Fibroblast of lung (primary cell): ENCODE results near the gene C5orf15. TPM values are rescaled to one million over a fixed set of nuclear protein-coding genes. Genes with fewer than 3 reads are reported as not detected.

Source experiments
- DNase-seq, 2 donors: peaks; one replicate each; pipeline versions ENCODE4 v3.0.0 to v3.0.0-alpha.2; 2010; ENCODE audit warnings: low read depth in 2 of 2
- H2AFZ ChIP-seq: 2 replicates; pipeline ENCODE4 v1.5.1; 2012; ENCODE audit warnings: low read length, control low read depth, inconsistent platforms
- H3K27ac ChIP-seq: 2 replicates; pipeline ENCODE4 v1.5.1; 2011; ENCODE audit warnings: low read length, control low read depth; ENCODE audit not compliant: insufficient read depth
- H3K27me3 ChIP-seq: 2 replicates; pipeline ENCODE4 v1.5.1; 2011; ENCODE audit warnings: mild to moderate bottlenecking, low read length; ENCODE audit not compliant: control insufficient read depth, insufficient read depth
- H3K36me3 ChIP-seq: 2 replicates; pipeline ENCODE4 v1.5.1; 2011; ENCODE audit warnings: low read length; ENCODE audit not compliant: control insufficient read depth, insufficient read depth
- H3K4me1 ChIP-seq: 2 replicates; pipeline ENCODE4 v1.5.1; 2011; ENCODE audit warnings: low read length; ENCODE audit not compliant: control insufficient read depth, insufficient read depth; ENCODE audit errors: extremely low read depth
- H3K4me2 ChIP-seq: 2 replicates; pipeline ENCODE4 v1.5.1; 2011; ENCODE audit warnings: low read length, control low read depth; ENCODE audit not compliant: insufficient read depth; ENCODE audit errors: extremely low read depth
- H3K4me3 ChIP-seq, 4 experiments: fragments of 200-600 bp in 1 of 4; sonication (generic) in 1 of 4; replicated peaks in 1 of 4; 2 replicates each; pipeline ENCODE4 v1.5.1; 2011 to 2016; ENCODE audit warnings: low read length in 4 of 4, low read depth in 3 of 4, mild to moderate bottlenecking in 3 of 4, control low read depth in 2 of 4, inconsistent platforms in 1 of 4, mixed read lengths in 1 of 4; ENCODE audit not compliant: insufficient read depth in 1 of 4; ENCODE audit errors: control extremely low read depth in 1 of 4
- H3K79me2 ChIP-seq: 2 replicates; pipeline ENCODE4 v1.5.1; 2012; ENCODE audit warnings: mild to moderate bottlenecking, low read length, inconsistent platforms; ENCODE audit not compliant: control insufficient read depth, insufficient read depth
- H3K9ac ChIP-seq: 2 replicates; pipeline ENCODE4 v1.5.1; 2011; ENCODE audit warnings: mild to moderate bottlenecking, low read length, control low read depth; ENCODE audit not compliant: insufficient read depth
- H3K9me3 ChIP-seq: 2 replicates; pipeline ENCODE4 v1.5.1; 2012; ENCODE audit warnings: low read depth, low read length; ENCODE audit not compliant: control insufficient read depth, insufficient read depth
- H4K20me1 ChIP-seq: 2 replicates; pipeline ENCODE4 v1.5.1; 2011; ENCODE audit warnings: low read length; ENCODE audit not compliant: control insufficient read depth, insufficient read depth; ENCODE audit errors: extremely low read depth
- EZH2 ChIP-seq: IDR thresholded peaks from 2 replicates; pipeline ENCODE4 v1.5.1; 2012; ENCODE audit warnings: low read length, control low read depth, mild to moderate bottlenecking; ENCODE audit errors: missing control alignments
- polyA plus RNA-seq, 2 donors: library from polyadenylated mRNA; depleted of rRNA in 1 of 2; stranded (reverse) in 1 of 2; unstranded in 1 of 2; fragments of >200 nt; gene quantifications; 2 replicates each; pipeline ENCODE4 v1.2.1, GENCODE V29; 2011 to 2012; ENCODE audit warnings: missing spikeins in 1 of 2
- total RNA-seq: library from RNA; depleted of rRNA; stranded (reverse); fragments of >200 nt; gene quantifications from 2 replicates; pipeline ENCODE4 v1.2.1, GENCODE V29; 2014
- TF ChIP-seq, protein P1 (sequence below), 2 donors: IDR thresholded peaks in 1 of 2; conservative IDR thresholded peaks in 1 of 2; 1 replicate in 1 of 2; 2 replicates in 1 of 2; pipeline ENCODE4 v1.5.1; 2011 to 2012; ENCODE audit warnings: low read length in 2 of 2, control low read depth in 1 of 2, inconsistent platforms in 1 of 2, low read depth in 1 of 2, mild to moderate bottlenecking in 1 of 2

The C5orf15 gene
- total and polyA plus RNA-seq, 2 donors (not counting 1 experiment from before 2014, with no cell fraction given), result 43.1 to 111 TPM

DNA sequence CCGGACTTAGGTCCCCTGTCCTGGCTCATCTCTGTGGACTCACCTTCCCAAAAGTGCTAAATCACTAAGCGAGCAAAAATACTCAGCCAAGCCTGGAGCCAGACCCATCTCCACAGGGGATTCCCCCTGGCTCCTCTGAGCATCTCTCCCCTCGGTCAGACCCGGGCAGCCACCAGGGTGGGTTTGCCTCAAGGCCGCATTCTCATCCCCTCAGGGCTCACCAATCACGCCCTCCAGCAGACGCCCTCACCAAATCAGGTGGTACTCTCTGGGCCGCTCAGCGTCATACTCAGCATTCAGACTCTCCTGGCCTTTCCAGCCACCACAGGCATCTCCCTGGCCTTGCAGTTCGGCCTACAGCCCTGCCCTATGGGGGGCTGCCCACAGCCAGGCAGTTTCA, 49.7 kb downstream of the C5orf15 start:
- no peaks in the 10 kb centered on the region for H4K20me1 ChIP-seq
- H3K79me2 ChIP-seq, result no peaks in the 10 kb centered on the region
- H3K36me3 ChIP-seq, result no peaks in the 10 kb centered on the region
- no peak overlapping the region for H3K27ac ChIP-seq
- H3K4me2 ChIP-seq, result no peak overlapping the region
- H3K9ac ChIP-seq, result no peak overlapping the region
- H3K4me1 ChIP-seq, result no peaks in the 10 kb centered on the region
- TF ChIP-seq EZH2, result no peak
- TF ChIP-seq, protein P1, sequence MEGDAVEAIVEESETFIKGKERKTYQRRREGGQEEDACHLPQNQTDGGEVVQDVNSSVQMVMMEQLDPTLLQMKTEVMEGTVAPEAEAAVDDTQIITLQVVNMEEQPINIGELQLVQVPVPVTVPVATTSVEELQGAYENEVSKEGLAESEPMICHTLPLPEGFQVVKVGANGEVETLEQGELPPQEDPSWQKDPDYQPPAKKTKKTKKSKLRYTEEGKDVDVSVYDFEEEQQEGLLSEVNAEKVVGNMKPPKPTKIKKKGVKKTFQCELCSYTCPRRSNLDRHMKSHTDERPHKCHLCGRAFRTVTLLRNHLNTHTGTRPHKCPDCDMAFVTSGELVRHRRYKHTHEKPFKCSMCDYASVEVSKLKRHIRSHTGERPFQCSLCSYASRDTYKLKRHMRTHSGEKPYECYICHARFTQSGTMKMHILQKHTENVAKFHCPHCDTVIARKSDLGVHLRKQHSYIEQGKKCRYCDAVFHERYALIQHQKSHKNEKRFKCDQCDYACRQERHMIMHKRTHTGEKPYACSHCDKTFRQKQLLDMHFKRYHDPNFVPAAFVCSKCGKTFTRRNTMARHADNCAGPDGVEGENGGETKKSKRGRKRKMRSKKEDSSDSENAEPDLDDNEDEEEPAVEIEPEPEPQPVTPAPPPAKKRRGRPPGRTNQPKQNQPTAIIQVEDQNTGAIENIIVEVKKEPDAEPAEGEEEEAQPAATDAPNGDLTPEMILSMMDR (conservative IDR thresholded peaks at IDR 0.05 in 1 of 2, IDR thresholded peaks at IDR 0.05 in 1 of 2; ENCODE audit: low read depth in 1 of 2, low read length in 2 of 2), result no peak
- H3K27me3 ChIP-seq, result peaks cover 6% of the 10 kb centered on the region
- no peaks in the 10 kb centered on the region for H3K9me3 ChIP-seq
- no peak overlapping the region for H2AFZ ChIP-seq
- DNase-seq, result no peak
- no peak overlapping the region for H3K4me3 ChIP-seq

DNA sequence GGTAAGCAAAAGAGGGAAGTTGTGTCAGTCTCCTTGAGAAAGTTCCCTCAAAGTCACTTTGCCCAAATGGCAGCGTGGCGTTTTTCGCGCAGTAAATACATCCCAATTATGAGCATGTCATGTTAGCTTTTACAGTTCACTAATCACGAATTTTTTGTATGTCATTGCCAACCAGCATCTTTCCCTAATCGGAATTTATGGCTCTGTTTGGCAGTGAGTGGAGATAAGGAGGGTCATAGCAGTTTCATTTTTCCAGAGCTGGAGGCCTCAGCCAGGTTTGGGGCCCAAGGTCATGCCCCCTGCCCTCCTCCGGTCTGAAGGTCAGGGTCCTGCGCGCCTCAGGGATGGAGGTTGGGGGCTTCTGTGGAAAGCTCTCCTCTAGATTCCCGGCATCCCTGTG, 50.1 kb downstream of the C5orf15 start:
- Histone ChIP-seq H3K27ac (no peak overlapping the region), H3K36me3 (no peaks in the 10 kb centered on the region), H4K20me1 (no peaks in the 10 kb centered on the region), H3K79me2 (no peaks in the 10 kb centered on the region), H3K4me2 (no peak overlapping the region), H2AFZ (no peak overlapping the region), H3K9ac (no peak overlapping the region), H3K4me1 (no peaks in the 10 kb centered on the region), H3K9me3 (no peaks in the 10 kb centered on the region), H3K27me3 (peaks cover 6% of the 10 kb centered on the region), H3K4me3 (no peak overlapping the region)
- DNase-seq, result no peak
- TF ChIP-seq, protein P1 (conservative IDR thresholded peaks at IDR 0.05 in 1 of 2, IDR thresholded peaks at IDR 0.05 in 1 of 2; ENCODE audit: low read depth in 1 of 2, low read length in 2 of 2), result no peak
- no peak for TF ChIP-seq EZH2

DNA sequence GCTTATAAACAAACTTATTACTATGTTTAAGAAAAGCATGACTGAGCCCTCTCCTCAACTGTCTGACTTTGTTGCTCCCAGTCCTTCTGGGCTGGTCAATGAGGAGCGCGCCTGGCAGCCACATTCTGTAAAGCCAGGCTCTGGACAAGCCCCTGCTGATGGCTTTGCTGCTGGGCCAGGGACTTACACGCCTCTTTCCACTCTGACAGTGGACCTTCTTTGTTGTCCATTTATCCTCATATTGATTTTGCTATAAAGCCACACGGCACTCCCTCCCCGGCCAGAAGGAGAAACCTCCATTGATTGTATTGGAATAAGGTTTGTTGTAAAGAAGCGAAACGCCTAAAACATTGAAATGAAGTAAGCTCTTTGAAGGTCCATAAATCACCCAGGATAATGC, 50.6 kb downstream of the C5orf15 start:
- Histone ChIP-seq H3K36me3 (no peaks in the 10 kb centered on the region), H3K4me2 (no peak overlapping the region), H3K9ac (no peak overlapping the region), H3K4me1 (no peaks in the 10 kb centered on the region), H4K20me1 (no peaks in the 10 kb centered on the region), H3K27me3 (peaks cover 6% of the 10 kb centered on the region), H3K9me3 (no peaks in the 10 kb centered on the region), H3K79me2 (no peaks in the 10 kb centered on the region), H2AFZ (no peak overlapping the region), H3K27ac (no peak overlapping the region), H3K4me3 (no peak overlapping the region)
- no peak for DNase-seq
- no peak for TF ChIP-seq EZH2
- TF ChIP-seq, protein P1 (conservative IDR thresholded peaks at IDR 0.05 in 1 of 2, IDR thresholded peaks at IDR 0.05 in 1 of 2; ENCODE audit: low read depth in 1 of 2, low read length in 2 of 2), result no peak
